ENCODE data around the gene KCTD2.
"Not testable (repeated sequence)": the region's sequence is repeated elsewhere in the genome, so short reads cannot be mapped to it uniquely, and the experiment has no call there.

Gene KCTD2

GRCh38 chr17:75051941-75052340, 4.9 kb downstream of the KCTD2 start:
- DNase-seq = no peak

- DNase-seq = peak; percentile 92 to 98
Measured at GRCh38 chr17:75059369-75060345, 12.6 kb downstream of the KCTD2 start.

- no peak for DNase-seq
Measured at GRCh38 chr17:75060434-75061054, 13.5 kb downstream of the KCTD2 start.

GRCh38 chr17:75061055-75061438, 14.0 kb downstream of the KCTD2 start:
- no peak for DNase-seq

- DNase-seq = no peak
Measured at GRCh38 chr17:75061618-75062017, 14.6 kb downstream of the KCTD2 start.

GRCh38 chr17:75063201-75063600, 16.2 kb downstream of the KCTD2 start:
- no peak for DNase-seq

GRCh38 chr17:75063626-75064025, 16.6 kb downstream of the KCTD2 start:
- no peak for DNase-seq

- no peak for DNase-seq
Measured at GRCh38 chr17:75064040-75064439, 17.0 kb downstream of the KCTD2 start.

GRCh38 chr17:75064460-75064859, 17.4 kb downstream of the KCTD2 start:
- no peak for DNase-seq

- DNase-seq = no peak
Measured at GRCh38 chr17:75064867-75065561, 18.0 kb downstream of the KCTD2 start.

GRCh38 chr17:75065562-75066151, 18.6 kb downstream of the KCTD2 start:
- no peak for DNase-seq

- DNase-seq = peak; percentile 48 to 49
Measured at GRCh38 chr17:75067856-75068255, 20.8 kb downstream of the KCTD2 start.

- DNase-seq = no peak
Measured at GRCh38 chr17:75068750-75069149, 21.7 kb downstream of the KCTD2 start.

GRCh38 chr17:75069783-75070182, 22.8 kb downstream of the KCTD2 start:
- DNase-seq = peak; percentile 22 to 65

GRCh38 chr17:75071478-75072271, 24.6 kb downstream of the KCTD2 start:
- not testable (repeated sequence) for DNase-seq

- DNase-seq = not testable (repeated sequence)
Measured at GRCh38 chr17:75072909-75073308, 25.9 kb downstream of the KCTD2 start.

- no peak for DNase-seq
Measured at GRCh38 chr17:75073618-75074047, 26.6 kb downstream of the KCTD2 start.

- no peak for DNase-seq
Measured at GRCh38 chr17:75074532-75074931, 27.5 kb downstream of the KCTD2 start.

- DNase-seq = no peak
Measured at GRCh38 chr17:75075597-75076336, 28.7 kb downstream of the KCTD2 start.

- DNase-seq = no peak
Measured at GRCh38 chr17:75077072-75077495, 30.1 kb downstream of the KCTD2 start.

Measured in Kasumi-1 (cell line).